GM23338 (cell line): Measurements from ENCODE around the gene SPTLC2. TPM values are rescaled to one million over a fixed set of nuclear protein-coding genes. Genes with fewer than 3 reads are reported as not detected.

Source experiments
- ATAC-seq: fragments of 200-7000 bp; cut with Tn5 transposase; 3 replicates; pipeline ENCODE4 v1.9.1; 2020
- DNase-seq: peaks from one replicate; pipeline ENCODE4 v3.0.0-alpha.2; 2015; ENCODE audit warnings: low spot score
- H2AFZ ChIP-seq: fragments of 200-600 bp; sonication (generic); 2 replicates; pipeline ENCODE4 v1.8.0; 2016; ENCODE audit warnings: antibody characterized with exemption, mild to moderate bottlenecking, moderate library complexity
- H3F3A ChIP-seq: fragments of 200-600 bp; sonication (generic); replicated peaks from 2 replicates; pipeline ENCODE4 v1.8.0; 2017; ENCODE audit warnings: antibody characterized with exemption, mixed run types, low read depth
- H3K27ac ChIP-seq: fragments of 200-600 bp; sonication (generic); 2 replicates; pipeline ENCODE4 v1.6.1; 2016; ENCODE audit warnings: low read depth
- H3K27me3 ChIP-seq: fragments of 200-600 bp; sonication (generic); 2 replicates; pipeline ENCODE4 v1.8.0; 2016; ENCODE audit warnings: mild to moderate bottlenecking, mixed run types, moderate library complexity; ENCODE audit not compliant: insufficient read depth
- H3K36me3 ChIP-seq: fragments of 200-600 bp; sonication (generic); 2 replicates; pipeline ENCODE4 v1.8.0; 2016; ENCODE audit warnings: mild to moderate bottlenecking; ENCODE audit not compliant: insufficient read depth
- H3K4me1 ChIP-seq: fragments of 200-600 bp; sonication (generic); 2 replicates; pipeline ENCODE4 v1.8.0; 2016; ENCODE audit warnings: mild to moderate bottlenecking, moderate library complexity; ENCODE audit not compliant: insufficient read depth
- H3K4me2 ChIP-seq: fragments of 200-600 bp; sonication (generic); 2 replicates; pipeline ENCODE4 v1.7.1; 2017; ENCODE audit warnings: mixed run types
- H3K4me3 ChIP-seq: fragments of 200-600 bp; sonication (generic); 2 replicates; pipeline ENCODE4 v1.6.1; 2016; ENCODE audit warnings: mixed run types
- H3K79me2 ChIP-seq: fragments of 200-600 bp; sonication (generic); replicated peaks from 2 replicates; pipeline ENCODE4 v1.8.0; 2017; ENCODE audit warnings: mild to moderate bottlenecking; ENCODE audit not compliant: insufficient read depth
- H3K9me2 ChIP-seq: fragments of 200-600 bp; sonication (generic); 2 replicates; pipeline ENCODE4 v1.8.0; 2017; ENCODE audit not compliant: insufficient read depth
- H4K20me1 ChIP-seq: fragments of 200-600 bp; sonication (generic); replicated peaks from 2 replicates; pipeline ENCODE4 v1.8.0; 2017; ENCODE audit warnings: mild to moderate bottlenecking; ENCODE audit not compliant: insufficient read depth
- H3K27ac Mint-ChIP-seq: 2 replicates; pipeline ENCODE4 v1.8.0; 2020; ENCODE audit warnings: inconsistent platforms, mild to moderate bottlenecking, moderate library complexity, mixed read lengths
- H3K27me3 Mint-ChIP-seq: 3 replicates; pipeline ENCODE4 v1.8.0; 2022; ENCODE audit warnings: low read depth, mild to moderate bottlenecking, moderate library complexity, mixed read lengths, inconsistent platforms; ENCODE audit not compliant: insufficient read depth, poor library complexity
- H3K36me3 Mint-ChIP-seq: 3 replicates; pipeline ENCODE4 v1.8.0; 2021; ENCODE audit warnings: low read depth, mild to moderate bottlenecking, inconsistent platforms, moderate library complexity, mixed read lengths
- H3K4me1 Mint-ChIP-seq: 3 replicates; pipeline ENCODE4 v1.8.0; 2020; ENCODE audit warnings: mild to moderate bottlenecking, inconsistent platforms, mixed read lengths
- H3K4me3 Mint-ChIP-seq: 3 replicates; pipeline ENCODE4 v1.8.0; 2021; ENCODE audit warnings: moderate library complexity, mild to moderate bottlenecking, inconsistent platforms, mixed read lengths
- H3K9me3 Mint-ChIP-seq: 3 replicates; pipeline ENCODE4 v1.8.0; 2020; ENCODE audit warnings: moderate library complexity, mild to moderate bottlenecking, inconsistent platforms, mixed read lengths
- CREB1 ChIP-seq: fragments of 250-450 bp; sonication (Bioruptor Pico); IDR thresholded peaks from 2 replicates; pipeline ENCODE4 v1.5.0; 2020; ENCODE audit warnings: low read depth, mild to moderate bottlenecking, moderate library complexity
- CTCF ChIP-seq, 2 experiments: fragments of 200-600 bp in 1 of 2; sonication (generic) in 1 of 2; conservative IDR thresholded peaks; 2 replicates each; pipeline versions ENCODE4 v1.5.1 to v1.6.1; 2016 to 2017; ENCODE audit warnings: antibody characterized with exemption in 2 of 2, low read depth in 2 of 2, mild to moderate bottlenecking in 2 of 2, moderate library complexity in 1 of 2
- ETS1 ChIP-seq: IDR thresholded peaks from 2 replicates; pipeline ENCODE4 v1.6.1; 2016; ENCODE audit warnings: antibody characterized with exemption
- EZH2 ChIP-seq: fragments of 200-600 bp; sonication (generic); IDR thresholded peaks from one replicate; pipeline ENCODE4 v1.8.0; 2017; ENCODE audit warnings: antibody characterized with exemption, mild to moderate bottlenecking, low read depth; ENCODE audit not compliant: unreplicated experiment
- EZH2phosphoT487 ChIP-seq: fragments of 200-600 bp; sonication (generic); IDR thresholded peaks from one replicate; pipeline ENCODE4 v1.8.1; 2018; ENCODE audit warnings: antibody characterized with exemption; ENCODE audit not compliant: unreplicated experiment
- JUNB ChIP-seq: IDR thresholded peaks from one replicate; pipeline ENCODE4 v1.6.1; 2016; ENCODE audit warnings: antibody characterized with exemption; ENCODE audit not compliant: unreplicated experiment
- NANOG ChIP-seq: IDR thresholded peaks from 2 replicates; pipeline ENCODE4 v1.6.1; 2016; ENCODE audit warnings: antibody characterized with exemption, borderline replicate concordance
- POLR2AphosphoS5 ChIP-seq: IDR thresholded peaks from 2 replicates; pipeline ENCODE4 v1.6.1; 2016; ENCODE audit warnings: antibody characterized with exemption, low read depth
- REST ChIP-seq: IDR thresholded peaks from one replicate; pipeline ENCODE4 v1.6.1; 2018; ENCODE audit warnings: antibody characterized with exemption; ENCODE audit not compliant: unreplicated experiment
- STAT1 ChIP-seq: IDR thresholded peaks from one replicate; pipeline ENCODE4 v1.6.1; 2016; ENCODE audit warnings: antibody characterized with exemption; ENCODE audit not compliant: unreplicated experiment
- ZNF114 ChIP-seq: fragments of 250-450 bp; sonication (Bioruptor Pico); IDR thresholded peaks from 2 replicates; pipeline ENCODE4 v1.5.0; 2020; ENCODE audit warnings: mild to moderate bottlenecking, moderate library complexity
- ZNF331 ChIP-seq: fragments of 250-450 bp; sonication (Bioruptor Pico); IDR thresholded peaks from 2 replicates; pipeline ENCODE4 v1.5.0; 2020; ENCODE audit warnings: low read depth, mild to moderate bottlenecking, moderate library complexity
- ZNF462 ChIP-seq: fragments of 250-450 bp; sonication (Bioruptor Pico); IDR thresholded peaks from 2 replicates; pipeline ENCODE4 v1.5.0; 2020; ENCODE audit warnings: mild to moderate bottlenecking, moderate library complexity
- polyA plus RNA-seq: library from polyadenylated mRNA; unstranded; fragments of >200 nt; fragmentation: Nextera tagmentation; extraction: Ambion mirVana; gene quantifications from 2 replicates; pipeline ENCODE4 v1.2.1, GENCODE V29; 2016
- total RNA-seq: library from RNA; depleted of rRNA; stranded (reverse); fragments of >200 nt; shearing (Covaris generic); gene quantifications from 2 replicates; pipeline ENCODE4 v1.2.3, GENCODE V29; 2014

Gene SPTLC2
- total and polyA plus RNA-seq, 2 experiments from 2014 or later = 22.3 to 38.9 TPM

GRCh38 chr14:77469067-77469505, 147.4 kb downstream of the SPTLC2 start:
- no peak overlapping the region for H3K4me2 ChIP-seq
- Mint-ChIP-seq H3K27me3 (peaks cover 4% of the 10 kb centered on the region), H3K27ac (peak overlapping the region; percentile 13), H3K36me3 (peaks cover 53% of the 10 kb centered on the region), H3K4me3 (no peak overlapping the region), H3K4me1 (peaks cover 17% of the 10 kb centered on the region), H3K9me3 (no peaks in the 10 kb centered on the region; the same call in 2 of the 3 replicates)
- H3K9me2 ChIP-seq = no peaks in the 10 kb centered on the region
- no peak overlapping the region for H3K4me3 ChIP-seq
- H3F3A ChIP-seq = peaks cover 11% of the 10 kb centered on the region
- no peaks in the 10 kb centered on the region for H3K27me3 ChIP-seq
- peaks cover 10% of the 10 kb centered on the region for H3K4me1 ChIP-seq
- TF ChIP-seq POLR2AphosphoS5 = no peak
- no peak for TF ChIP-seq EZH2
- TF ChIP-seq ZNF331 (CRISPR knock-in tag) = no peak
- no peak for TF ChIP-seq CREB1 (CRISPR knock-in tag)
- TF ChIP-seq CTCF (conservative IDR thresholded peaks at IDR 0.05; ENCODE audit: low read depth in 2 of 2) = no peak
- no peak for TF ChIP-seq NANOG
- no peak for TF ChIP-seq ZNF114 (CRISPR knock-in tag)
- no peak for TF ChIP-seq ETS1
- TF ChIP-seq ZNF462 = no peak
- no peak for TF ChIP-seq EZH2phosphoT487
- TF ChIP-seq REST = no peak
- TF ChIP-seq STAT1 = no peak
- no peak for TF ChIP-seq JUNB
- H3K79me2 ChIP-seq = no peaks in the 10 kb centered on the region
- peak overlapping the region; percentile 76; the same call in 1 of the 2 replicates for H3K27ac ChIP-seq
- peaks cover 31% of the 10 kb centered on the region for H3K36me3 ChIP-seq
- DNase-seq (no peak), ATAC-seq (no peak)
- no peak overlapping the region for H2AFZ ChIP-seq
- peaks cover 6% of the 10 kb centered on the region for H4K20me1 ChIP-seq
